ENCODE data around the gene HSD17B11. TPM values are rescaled to one million over a fixed set of nuclear protein-coding genes. Genes with fewer than 3 reads are reported as not detected.
"Not testable (repeated sequence)": the region's sequence is repeated elsewhere in the genome, so short reads cannot be mapped to it uniquely, and the experiment has no call there.

HSD17B11 gene
- total and polyA plus RNA-seq, 2 donors (not counting 1 experiment from before 2014, with no cell fraction given): 60.5 to 64.1 TPM

DNA sequence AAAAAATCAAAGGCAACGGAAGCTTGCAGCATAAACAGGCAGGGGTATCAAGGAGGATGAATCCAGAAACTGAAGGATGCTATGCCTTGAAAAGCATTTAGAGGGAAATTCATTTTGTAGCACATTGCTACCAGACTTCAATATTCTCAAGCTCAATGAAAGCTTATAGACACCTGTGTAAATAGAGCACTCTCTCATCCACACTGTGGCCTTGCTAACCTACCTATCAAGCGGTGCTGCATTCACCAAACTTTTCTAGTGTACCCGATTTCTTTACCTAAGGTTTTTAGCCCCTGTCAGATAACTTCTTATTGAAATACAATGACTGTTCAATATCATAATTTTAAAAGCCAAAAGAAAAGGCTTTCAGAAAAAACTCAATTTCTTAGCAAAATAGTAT, 48.1 kb downstream of the HSD17B11 start:
- Histone ChIP-seq H3K36me3 (ENCODE audit: control insufficient read depth, insufficient read depth, low read length) (peaks cover 2% of the 10 kb centered on the region), H3K27me3 (ENCODE audit: control insufficient read depth, insufficient read depth, low read length) (no peaks in the 10 kb centered on the region), H3K9ac (ENCODE audit: insufficient read depth, low read length) (no peak overlapping the region), H3K9me3 (ENCODE audit: control insufficient read depth, insufficient read depth, low read depth, low read length) (no peaks in the 10 kb centered on the region), H3K79me2 (ENCODE audit: control insufficient read depth, insufficient read depth, low read length) (no peaks in the 10 kb centered on the region), H2AFZ (ENCODE audit: low read length) (no peak overlapping the region), H3K4me2 (ENCODE audit: extremely low read depth, insufficient read depth, low read length) (no peak overlapping the region), H3K4me1 (ENCODE audit: control insufficient read depth, extremely low read depth, insufficient read depth, low read length) (no peaks in the 10 kb centered on the region), H4K20me1 (ENCODE audit: control insufficient read depth, extremely low read depth, insufficient read depth, low read length) (no peaks in the 10 kb centered on the region), H3K27ac (ENCODE audit: insufficient read depth, low read length) (no peak overlapping the region), H3K4me3 (replicated peaks in 1 of 4; ENCODE audit: control extremely low read depth in 1 of 4, insufficient read depth in 1 of 4, low read depth in 3 of 4, low read length in 4 of 4) (no peak overlapping the region)
- no peak for TF ChIP-seq EZH2 (IDR thresholded peaks at IDR 0.05; ENCODE audit: low read length, missing control alignments)
- TF ChIP-seq, protein P1, sequence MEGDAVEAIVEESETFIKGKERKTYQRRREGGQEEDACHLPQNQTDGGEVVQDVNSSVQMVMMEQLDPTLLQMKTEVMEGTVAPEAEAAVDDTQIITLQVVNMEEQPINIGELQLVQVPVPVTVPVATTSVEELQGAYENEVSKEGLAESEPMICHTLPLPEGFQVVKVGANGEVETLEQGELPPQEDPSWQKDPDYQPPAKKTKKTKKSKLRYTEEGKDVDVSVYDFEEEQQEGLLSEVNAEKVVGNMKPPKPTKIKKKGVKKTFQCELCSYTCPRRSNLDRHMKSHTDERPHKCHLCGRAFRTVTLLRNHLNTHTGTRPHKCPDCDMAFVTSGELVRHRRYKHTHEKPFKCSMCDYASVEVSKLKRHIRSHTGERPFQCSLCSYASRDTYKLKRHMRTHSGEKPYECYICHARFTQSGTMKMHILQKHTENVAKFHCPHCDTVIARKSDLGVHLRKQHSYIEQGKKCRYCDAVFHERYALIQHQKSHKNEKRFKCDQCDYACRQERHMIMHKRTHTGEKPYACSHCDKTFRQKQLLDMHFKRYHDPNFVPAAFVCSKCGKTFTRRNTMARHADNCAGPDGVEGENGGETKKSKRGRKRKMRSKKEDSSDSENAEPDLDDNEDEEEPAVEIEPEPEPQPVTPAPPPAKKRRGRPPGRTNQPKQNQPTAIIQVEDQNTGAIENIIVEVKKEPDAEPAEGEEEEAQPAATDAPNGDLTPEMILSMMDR (conservative IDR thresholded peaks at IDR 0.05 in 1 of 2, IDR thresholded peaks at IDR 0.05 in 1 of 2; ENCODE audit: low read depth in 1 of 2, low read length in 2 of 2): no peak
- no peak for DNase-seq (ENCODE audit: low read depth in 2 of 2)

- not testable (repeated sequence) for H3K4me2 ChIP-seq (ENCODE audit: extremely low read depth, insufficient read depth, low read length); H4K20me1 ChIP-seq (ENCODE audit: control insufficient read depth, extremely low read depth, insufficient read depth, low read length); H3K9me3 ChIP-seq (ENCODE audit: control insufficient read depth, insufficient read depth, low read depth, low read length); H2AFZ ChIP-seq (ENCODE audit: low read length); H3K9ac ChIP-seq (ENCODE audit: insufficient read depth, low read length); H3K4me1 ChIP-seq (ENCODE audit: control insufficient read depth, extremely low read depth, insufficient read depth, low read length); H3K27ac ChIP-seq (ENCODE audit: insufficient read depth, low read length); H3K36me3 ChIP-seq (ENCODE audit: control insufficient read depth, insufficient read depth, low read length); H3K4me3 ChIP-seq (replicated peaks in 1 of 4; ENCODE audit: control extremely low read depth in 1 of 4, insufficient read depth in 1 of 4, low read depth in 3 of 4, low read length in 4 of 4); H3K79me2 ChIP-seq (ENCODE audit: control insufficient read depth, insufficient read depth, low read length); H3K27me3 ChIP-seq (ENCODE audit: control insufficient read depth, insufficient read depth, low read length)
- peak; percentile 37 to 49 for DNase-seq (ENCODE audit: low read depth in 2 of 2)
Measured at GRCh38 chr4:87341954-87342635, 48.9 kb downstream of the HSD17B11 start.

GRCh38 chr4:87339440-87339839, 51.5 kb downstream of the HSD17B11 start:
- no peak overlapping the region for H3K4me3 ChIP-seq (replicated peaks in 1 of 4; ENCODE audit: control extremely low read depth in 1 of 4, insufficient read depth in 1 of 4, low read depth in 3 of 4, low read length in 4 of 4)
- H3K4me1 ChIP-seq (ENCODE audit: control insufficient read depth, extremely low read depth, insufficient read depth, low read length): no peaks in the 10 kb centered on the region
- no peaks in the 10 kb centered on the region for H3K27me3 ChIP-seq (ENCODE audit: control insufficient read depth, insufficient read depth, low read length)
- no peak overlapping the region for H3K27ac ChIP-seq (ENCODE audit: insufficient read depth, low read length)
- no peak overlapping the region for H3K4me2 ChIP-seq (ENCODE audit: extremely low read depth, insufficient read depth, low read length)
- peaks cover 2% of the 10 kb centered on the region for H3K36me3 ChIP-seq (ENCODE audit: control insufficient read depth, insufficient read depth, low read length)
- H3K9ac ChIP-seq (ENCODE audit: insufficient read depth, low read length): no peak overlapping the region
- H3K9me3 ChIP-seq (ENCODE audit: control insufficient read depth, insufficient read depth, low read depth, low read length): no peaks in the 10 kb centered on the region
- no peaks in the 10 kb centered on the region for H4K20me1 ChIP-seq (ENCODE audit: control insufficient read depth, extremely low read depth, insufficient read depth, low read length)
- H3K79me2 ChIP-seq (ENCODE audit: control insufficient read depth, insufficient read depth, low read length): no peaks in the 10 kb centered on the region
- peak in 1 of 2 donors; percentile 13 for DNase-seq (ENCODE audit: low read depth in 2 of 2)
- no peak for TF ChIP-seq EZH2 (IDR thresholded peaks at IDR 0.05; ENCODE audit: low read length, missing control alignments)
- TF ChIP-seq, protein P1 (conservative IDR thresholded peaks at IDR 0.05 in 1 of 2, IDR thresholded peaks at IDR 0.05 in 1 of 2; ENCODE audit: low read depth in 1 of 2, low read length in 2 of 2): no peak
- H2AFZ ChIP-seq (ENCODE audit: low read length): no peak overlapping the region

All from fibroblast of lung (primary cell).